Fibroblast of peridontal ligament (primary cell): ENCODE measurements around the gene ZNF791.
"Not testable (repeated sequence)": the region's sequence is repeated elsewhere in the genome, so short reads cannot be mapped to it uniquely, and the experiment has no call there.

ENCODE experiments used
- DNase-seq: peaks from one replicate; pipeline ENCODE4 v3.0.0-alpha.2; 2010; ENCODE audit errors: extremely low read depth

Gene ZNF791

GRCh38 chr19:12667731-12668302 lies 57.1 kb downstream of the ZNF791 start:
- no peak for DNase-seq

DNA sequence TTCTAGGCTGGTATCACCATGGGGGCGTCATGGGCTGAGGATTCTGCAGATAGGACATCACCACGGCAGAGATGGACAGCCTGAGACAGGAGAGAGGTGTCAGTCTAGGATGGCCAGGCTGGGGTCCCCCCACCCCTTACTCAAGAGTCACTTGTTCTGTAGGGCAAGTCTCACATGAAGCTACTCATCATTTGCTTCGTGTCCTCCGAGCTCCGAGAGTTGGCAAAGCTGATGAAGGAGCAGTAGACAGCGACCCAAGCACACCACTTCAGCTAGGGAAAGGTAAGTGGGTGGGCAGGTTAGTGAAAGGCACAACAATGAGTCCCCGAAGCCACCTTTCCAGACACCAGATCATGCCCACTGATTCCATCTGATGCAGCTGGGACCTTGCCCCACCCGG lies 57.6 kb downstream of the ZNF791 start:
- no peak for DNase-seq

DNA sequence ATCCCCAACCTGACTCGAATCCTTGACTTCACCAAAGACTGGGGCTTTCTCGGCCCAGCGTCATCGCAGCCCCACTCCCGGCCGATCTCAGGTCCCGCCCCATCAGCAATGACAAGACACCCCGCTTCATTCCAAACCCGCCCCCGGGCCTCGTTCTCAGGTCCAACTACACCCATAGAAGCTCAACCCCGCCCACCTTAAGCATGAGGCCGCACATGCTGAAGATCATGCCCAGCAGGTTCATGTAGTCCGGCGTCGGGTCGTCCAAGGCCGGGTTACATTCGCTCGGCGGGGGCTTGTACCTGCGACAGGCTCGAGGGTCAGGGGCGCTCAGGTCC lies 58.2 kb downstream of the ZNF791 start:
- peak; percentile 60 for DNase-seq

DNA sequence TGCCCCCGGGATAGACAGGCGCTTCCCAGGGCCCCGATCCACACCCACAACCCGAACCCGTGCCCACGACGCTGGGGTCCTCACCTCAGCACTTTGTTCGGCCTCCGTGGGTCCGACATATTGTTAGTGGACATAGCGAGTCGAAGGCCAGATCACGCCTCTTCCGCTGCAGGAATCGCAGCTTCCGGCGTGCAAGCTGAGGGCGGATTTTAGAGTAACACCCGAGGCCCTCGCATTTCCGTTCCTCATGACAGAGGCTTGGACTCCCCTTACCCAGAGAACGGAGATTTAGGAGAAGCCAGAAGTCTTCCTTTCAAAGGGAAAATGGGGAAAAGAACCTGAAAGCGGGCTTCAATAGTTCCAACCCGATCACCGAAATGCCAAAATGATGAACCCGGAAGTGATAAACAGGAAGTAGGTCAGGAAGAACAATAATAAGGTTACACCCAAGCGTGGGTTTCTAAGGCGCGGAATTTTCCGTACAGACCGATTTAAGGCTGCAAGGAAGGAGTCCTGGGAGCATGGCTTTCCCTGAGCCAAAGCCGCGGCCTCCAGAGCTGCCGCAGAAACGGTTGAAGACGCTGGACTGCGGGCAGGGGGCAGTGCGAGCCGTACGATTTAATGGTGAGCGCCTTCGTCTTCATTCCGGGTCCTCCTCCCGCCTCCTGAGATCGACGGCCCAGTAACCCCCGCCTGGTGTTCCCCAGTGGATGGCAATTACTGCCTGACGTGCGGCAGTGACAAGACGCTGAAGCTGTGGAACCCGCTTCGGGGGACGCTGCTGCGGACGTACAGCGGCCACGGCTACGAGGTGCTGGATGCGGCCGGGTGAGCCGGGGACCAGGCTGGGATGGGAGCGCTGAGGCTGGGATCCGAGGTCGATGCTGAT lies 58.8 kb downstream of the ZNF791 start:
- peak; percentile 89 for DNase-seq

DNA sequence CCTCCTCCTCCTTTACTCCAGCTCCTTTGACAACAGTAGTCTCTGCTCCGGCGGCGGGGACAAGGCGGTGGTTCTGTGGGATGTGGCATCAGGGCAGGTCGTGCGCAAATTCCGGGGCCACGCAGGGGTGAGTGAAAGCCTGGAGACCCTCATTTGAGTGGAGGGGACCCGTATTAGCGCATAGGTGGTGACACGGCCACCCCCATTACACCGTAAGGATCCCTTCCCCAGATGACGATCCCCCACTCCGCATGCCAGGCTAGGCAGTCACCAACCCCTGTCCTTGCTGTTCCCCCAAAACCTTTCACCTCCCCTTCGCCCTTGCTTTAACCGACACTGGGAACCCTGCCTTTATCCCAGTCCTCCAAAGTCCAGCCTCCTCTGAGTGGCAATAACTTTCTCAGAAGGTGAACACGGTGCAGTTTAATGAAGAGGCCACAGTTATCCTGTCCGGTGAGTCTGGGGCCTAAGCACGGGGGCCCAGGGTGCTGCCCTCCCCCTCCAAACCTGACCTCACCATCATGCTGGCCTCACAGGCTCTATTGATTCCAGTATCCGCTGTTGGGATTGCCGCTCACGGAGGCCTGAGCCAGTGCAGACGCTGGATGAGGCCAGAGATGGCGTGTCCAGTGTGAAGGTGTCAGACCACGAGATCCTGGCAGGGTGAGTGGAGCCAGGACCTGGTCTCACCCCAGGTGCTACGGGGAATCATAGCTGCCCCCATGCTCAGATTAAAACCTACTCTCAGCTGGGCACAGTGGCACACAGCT lies 59.6 kb downstream of the ZNF791 start:
- no peak for DNase-seq

GRCh38 chr19:12672744-12673143 lies 62.0 kb downstream of the ZNF791 start:
- DNase-seq, result no peak

DNA sequence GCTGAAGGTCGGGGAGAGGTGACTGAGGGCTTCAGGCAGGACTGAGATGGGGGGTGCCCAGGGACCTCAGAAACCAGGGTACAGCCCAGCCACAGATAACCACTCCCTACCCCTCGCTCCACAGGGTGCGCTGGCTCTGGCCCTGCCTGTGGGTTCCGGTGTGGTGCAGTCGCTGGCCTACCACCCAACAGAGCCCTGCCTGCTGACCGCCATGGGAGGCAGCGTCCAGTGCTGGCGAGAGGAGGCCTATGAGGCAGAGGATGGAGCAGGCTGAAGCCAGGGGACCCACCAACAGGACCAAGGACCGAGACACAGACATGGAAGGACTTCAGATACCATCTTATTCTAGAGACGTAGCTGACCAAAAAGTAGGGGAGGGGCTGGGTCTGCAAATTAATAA lies 64.7 kb downstream of the ZNF791 start:
- no peak for DNase-seq

GRCh38 chr19:12675940-12676339 lies 65.2 kb downstream of the ZNF791 start:
- DNase-seq, result no peak

DNA sequence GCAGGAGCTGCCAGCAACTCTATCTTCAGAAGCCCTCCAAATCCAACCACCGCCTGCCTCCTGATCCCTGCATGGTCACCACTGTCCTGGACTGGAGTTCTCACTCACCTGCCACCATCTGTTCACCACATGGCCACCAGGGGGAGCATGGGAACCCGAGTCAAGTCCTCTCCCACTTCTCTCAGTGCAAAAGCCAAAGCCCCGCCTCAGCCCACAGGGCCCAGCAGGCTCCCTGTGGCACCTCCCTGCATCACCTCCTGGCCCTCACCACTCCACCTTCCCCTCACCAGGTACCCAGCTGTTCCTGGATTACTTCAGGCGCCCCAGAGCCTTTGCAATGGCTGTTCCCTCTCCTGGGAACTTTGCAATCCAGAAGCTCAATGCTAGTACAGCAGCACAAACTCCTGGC lies 65.7 kb downstream of the ZNF791 start:
- peak; percentile 69 for DNase-seq

GRCh38 chr19:12676928-12677327 lies 66.2 kb downstream of the ZNF791 start:
- DNase-seq, result no peak

DNA sequence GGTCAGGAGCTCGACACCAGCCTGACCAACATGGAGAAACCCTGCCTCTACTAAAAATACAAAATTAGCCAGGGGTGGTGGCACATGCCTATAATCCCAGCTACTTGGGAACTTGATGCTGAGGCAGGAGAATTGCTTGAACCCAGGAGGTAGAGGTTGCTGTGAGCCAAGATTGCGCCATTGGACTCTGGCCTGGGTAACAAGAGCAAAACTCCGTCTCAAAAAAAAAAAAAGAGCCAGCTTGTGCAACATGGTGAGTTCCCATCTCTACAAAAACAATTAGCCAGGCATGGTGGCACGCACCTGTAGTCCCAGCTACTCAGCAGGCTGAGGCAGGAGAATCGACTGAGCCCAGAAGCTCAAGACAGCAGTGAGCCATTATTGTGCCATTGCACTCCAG lies 67.3 kb downstream of the ZNF791 start:
- DNase-seq, result not testable (repeated sequence)

DNA sequence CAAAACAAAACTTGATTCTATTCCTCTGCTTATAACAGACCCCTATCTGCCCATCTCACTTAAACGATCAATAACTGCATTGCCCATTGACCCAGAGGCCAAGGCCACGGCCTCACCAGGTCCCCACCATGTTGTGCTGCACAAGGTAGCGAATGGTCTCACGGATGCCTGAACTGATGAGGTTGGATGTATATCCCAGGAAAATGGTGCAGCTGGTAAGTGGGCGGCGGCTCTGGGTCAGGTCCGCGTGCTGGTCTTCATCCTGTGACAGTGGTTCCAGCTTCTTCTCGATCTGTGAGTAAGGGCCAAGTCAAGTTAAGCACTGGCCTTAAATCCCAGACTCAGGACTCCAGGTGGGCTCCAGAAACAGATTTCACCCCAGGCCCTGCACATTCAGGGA lies 69.3 kb downstream of the ZNF791 start:
- DNase-seq, result no peak

- peak; percentile 99 for DNase-seq
Observed at GRCh38 chr19:12681074-12681987, 70.6 kb downstream of the ZNF791 start, which contains the start of gene DHPS. Gene DHPS (minus strand): TSS chr19:12681880. CDS start chr19:12681766, 114 bp downstream.
